Measurements from ENCODE around the gene DRAXIN.

Gene DRAXIN

DNA sequence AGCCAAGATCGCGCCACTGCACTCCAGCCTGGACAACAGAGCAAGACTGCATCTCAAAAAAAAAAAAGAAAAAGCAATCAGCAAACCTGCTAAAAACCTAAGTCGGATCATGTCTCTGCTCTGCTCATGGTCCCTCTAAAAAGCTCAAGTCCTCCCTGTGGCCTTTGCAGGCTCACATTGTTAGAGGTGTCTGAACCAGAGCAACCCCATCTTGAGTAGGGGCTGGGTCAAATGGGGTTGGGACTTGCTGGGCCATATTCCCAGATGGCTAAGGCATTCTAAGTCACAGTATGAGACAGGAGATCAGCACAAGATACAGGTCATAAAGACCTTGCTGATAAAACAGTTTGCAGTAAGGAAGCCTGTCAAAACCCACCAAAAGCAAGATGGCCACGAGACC is 3.0 kb upstream of the DRAXIN start:
- ChIA-PET CTCF (no interaction called here), POLR2A (interaction anchor here (0.6 kb wide), 1 partner anchor 20 kb away, joined by 3 read pairs; no protein-coding TSS in a partner anchor)
- no peak for DNase-seq (ENCODE audit: extremely low spot score)
- TF ChIP-seq SUZ12 (IDR thresholded peaks at IDR 0.05), result no peak
- TF ChIP-seq, protein P1, sequence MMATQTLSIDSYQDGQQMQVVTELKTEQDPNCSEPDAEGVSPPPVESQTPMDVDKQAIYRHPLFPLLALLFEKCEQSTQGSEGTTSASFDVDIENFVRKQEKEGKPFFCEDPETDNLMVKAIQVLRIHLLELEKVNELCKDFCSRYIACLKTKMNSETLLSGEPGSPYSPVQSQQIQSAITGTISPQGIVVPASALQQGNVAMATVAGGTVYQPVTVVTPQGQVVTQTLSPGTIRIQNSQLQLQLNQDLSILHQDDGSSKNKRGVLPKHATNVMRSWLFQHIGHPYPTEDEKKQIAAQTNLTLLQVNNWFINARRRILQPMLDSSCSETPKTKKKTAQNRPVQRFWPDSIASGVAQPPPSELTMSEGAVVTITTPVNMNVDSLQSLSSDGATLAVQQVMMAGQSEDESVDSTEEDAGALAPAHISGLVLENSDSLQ (IDR thresholded peaks at IDR 0.05), result no peak
- TF ChIP-seq SP1 (IDR thresholded peaks at IDR 0.05), result no peak
- no peak for TF ChIP-seq FOXA1 (IDR thresholded peaks at IDR 0.05)
- no peak for TF ChIP-seq CTBP1 (IDR thresholded peaks at IDR 0.05; ENCODE audit: borderline replicate concordance)
- no peak for TF ChIP-seq LEF1 (IDR thresholded peaks at IDR 0.05; ENCODE audit: borderline replicate concordance)
- TF ChIP-seq NFRKB (IDR thresholded peaks at IDR 0.05), result no peak
- no peak for TF ChIP-seq FOXK2 (IDR thresholded peaks at IDR 0.05)
- no peak for TF ChIP-seq ZNF384 (IDR thresholded peaks at IDR 0.05)
- TF ChIP-seq ARNT (IDR thresholded peaks at IDR 0.05), result no peak
- no peak for TF ChIP-seq HDGF (IDR thresholded peaks at IDR 0.05; ENCODE audit: borderline replicate concordance)
- TF ChIP-seq BHLHE40 (IDR thresholded peaks at IDR 0.05; ENCODE audit: borderline replicate concordance), result no peak
- TF ChIP-seq ELF4 (IDR thresholded peaks at IDR 0.05), result no peak
- TF ChIP-seq FOXM1 (IDR thresholded peaks at IDR 0.05; ENCODE audit: borderline replicate concordance), result no peak
- TF ChIP-seq L3MBTL2 (conservative IDR thresholded peaks at IDR 0.05), result no peak
- TF ChIP-seq TARDBP (IDR thresholded peaks at IDR 0.05), result no peak

DNA sequence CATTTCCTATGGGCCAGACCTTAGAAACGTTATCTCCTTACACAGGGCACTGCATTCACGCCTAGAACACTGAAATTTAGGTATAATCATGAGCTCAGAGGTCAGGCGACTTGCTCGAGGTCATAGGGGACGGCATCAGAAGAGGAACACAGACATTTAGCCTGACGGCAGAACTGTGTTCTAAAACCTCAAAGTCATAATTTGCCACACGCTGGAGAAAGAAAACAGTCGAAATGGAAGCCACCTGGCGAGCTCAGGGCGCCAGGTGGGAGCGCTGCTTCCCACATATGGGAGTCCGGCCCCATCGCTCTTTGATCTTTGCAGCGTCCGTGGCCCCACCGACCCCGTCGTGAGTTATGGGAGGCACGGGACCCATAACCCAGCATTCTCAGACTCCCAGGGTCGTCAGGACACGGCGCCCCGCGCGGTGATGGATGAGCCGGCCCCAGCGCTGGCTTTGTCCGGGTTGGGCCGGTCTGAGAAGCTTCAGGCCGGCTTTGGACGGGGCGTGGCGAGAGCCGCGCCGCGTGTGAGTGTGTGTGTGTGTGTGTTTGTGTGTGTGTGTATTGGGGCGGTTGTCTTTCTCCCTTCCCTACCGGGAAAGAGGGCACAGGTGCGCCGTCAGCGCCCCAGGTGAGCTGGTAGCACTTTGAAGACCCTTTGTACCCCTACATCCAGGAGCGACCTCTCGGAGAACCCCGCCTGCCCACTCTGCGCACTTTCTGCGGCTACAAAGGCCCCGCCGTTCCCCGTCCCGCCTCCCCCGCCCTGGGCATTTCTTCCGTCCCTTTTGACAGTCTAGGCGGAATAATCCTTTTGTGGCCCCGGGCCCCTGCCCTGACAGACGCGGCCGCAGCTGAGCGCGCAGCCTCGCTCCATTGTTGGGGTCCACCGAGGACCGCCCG is 861 bp upstream of the DRAXIN start:
- TF ChIP-seq ELF4 (IDR thresholded peaks at IDR 0.05) (no peak), CTBP1 (IDR thresholded peaks at IDR 0.05; ENCODE audit: borderline replicate concordance) (no peak), NFRKB (IDR thresholded peaks at IDR 0.05) (no peak), L3MBTL2 (conservative IDR thresholded peaks at IDR 0.05) (no peak), FOXA1 (IDR thresholded peaks at IDR 0.05) (no peak), LEF1 (IDR thresholded peaks at IDR 0.05; ENCODE audit: borderline replicate concordance) (no peak), BHLHE40 (IDR thresholded peaks at IDR 0.05; ENCODE audit: borderline replicate concordance) (no peak), TARDBP (IDR thresholded peaks at IDR 0.05) (no peak), SUZ12 (IDR thresholded peaks at IDR 0.05) (no peak), SP1 (IDR thresholded peaks at IDR 0.05) (no peak)
- TF ChIP-seq, protein P1 (IDR thresholded peaks at IDR 0.05), result no peak
- no peak for DNase-seq (ENCODE audit: extremely low spot score)
- CTCF ChIA-PET, result interaction anchor here (0.8 kb wide), 1 partner anchor 17 kb away, joined by 4 read pairs; no protein-coding TSS in a partner anchor
- POLR2A ChIA-PET, result interaction anchor here (0.8 to 2.7 kb wide), 2 partner anchors 8 to 9 kb away, joined by 3 to 16 read pairs; partner anchors contain the start of gene MAD2L2

DNA sequence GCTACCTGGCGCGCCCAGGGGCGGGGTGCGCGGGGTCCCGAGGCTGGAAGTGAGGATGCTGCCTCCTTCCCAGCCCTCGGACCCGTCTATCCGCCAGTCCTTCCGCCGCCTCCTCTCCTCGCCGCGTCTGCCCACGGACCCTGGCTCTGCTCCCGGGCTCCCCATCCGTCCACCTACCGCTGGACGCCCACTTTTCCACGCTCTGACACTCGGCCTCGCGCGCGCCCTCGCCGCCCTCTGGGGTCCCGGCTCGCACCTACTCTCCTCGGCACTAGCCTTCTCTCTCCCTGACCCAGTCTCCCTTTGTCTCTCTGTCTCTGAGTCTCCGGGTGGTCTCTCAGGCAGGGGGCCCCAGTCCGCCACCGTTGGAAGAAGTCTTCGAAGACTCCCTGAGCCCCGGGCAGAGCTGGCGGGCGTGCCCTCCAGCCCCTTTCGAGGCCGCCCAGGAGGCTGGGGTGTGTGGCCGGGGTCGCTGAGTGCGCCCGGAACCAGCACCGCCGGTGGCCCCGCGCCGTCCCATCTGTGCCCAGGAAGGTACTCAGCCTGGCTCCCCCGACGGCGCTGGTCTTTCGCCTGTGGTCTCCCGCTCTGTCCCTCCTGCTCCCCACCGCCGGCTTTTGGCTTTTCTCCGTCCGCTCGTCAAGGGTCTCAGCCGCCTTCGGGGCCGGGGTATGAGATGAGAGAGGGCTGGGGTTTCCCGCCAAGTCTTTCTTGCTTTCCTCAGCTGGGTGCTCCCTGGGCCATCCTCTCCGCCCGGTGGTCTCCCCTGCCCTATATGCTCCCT is 610 bp downstream of the DRAXIN start:
- CTCF ChIA-PET, result no interaction called here

DNA sequence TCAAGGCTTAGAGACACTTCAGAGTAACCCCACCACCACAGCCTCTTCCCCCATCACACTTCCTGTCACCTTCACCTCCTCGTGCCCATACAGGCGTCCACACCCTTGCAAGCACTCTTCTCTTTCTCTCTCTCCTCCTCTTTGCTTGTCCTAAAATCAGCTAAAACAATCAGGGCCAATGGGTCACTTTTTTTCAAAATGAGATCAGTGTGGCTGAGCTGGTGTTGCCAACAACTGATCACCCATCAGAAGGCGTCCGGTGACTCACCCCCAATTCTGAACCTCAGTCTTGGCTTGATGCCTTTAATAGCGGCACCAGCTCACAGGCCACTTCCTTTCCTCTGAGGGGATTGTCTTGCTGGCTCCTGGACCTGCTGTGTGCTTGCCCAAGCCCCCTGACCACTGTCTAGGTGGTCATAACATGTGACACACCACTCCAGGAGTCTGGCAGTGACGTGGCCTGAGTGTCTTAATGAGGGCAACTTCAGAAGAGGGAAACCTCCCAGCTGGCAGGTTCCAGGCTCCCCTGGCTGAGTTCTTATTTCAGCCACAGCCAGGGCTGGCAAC is 1.6 kb downstream of the DRAXIN start:
- ChIA-PET POLR2A (interaction anchor here (0.5 kb wide), 1 partner anchor 368 kb away, joined by 4 read pairs; no protein-coding TSS in a partner anchor), CTCF (interaction anchor here (0.8 kb wide), 1 partner anchor 11 kb away, joined by 6 read pairs; no protein-coding TSS in a partner anchor)
- DNase-seq (ENCODE audit: extremely low spot score), result no peak
- TF ChIP-seq, protein P1 (IDR thresholded peaks at IDR 0.05), result no peak
- TF ChIP-seq L3MBTL2 (conservative IDR thresholded peaks at IDR 0.05) (no peak), FOXK2 (IDR thresholded peaks at IDR 0.05) (no peak), CTBP1 (IDR thresholded peaks at IDR 0.05; ENCODE audit: borderline replicate concordance) (no peak), SUZ12 (IDR thresholded peaks at IDR 0.05) (no peak), ELF4 (IDR thresholded peaks at IDR 0.05) (no peak), FOXA1 (IDR thresholded peaks at IDR 0.05) (no peak), ZNF384 (IDR thresholded peaks at IDR 0.05) (no peak)

More for the DNA sequence above, 610 bp downstream of the DRAXIN start:
- TF ChIP-seq LEF1 (IDR thresholded peaks at IDR 0.05; ENCODE audit: borderline replicate concordance), result no peak
- TF ChIP-seq ELF4 (IDR thresholded peaks at IDR 0.05), result no peak
- no peak for TF ChIP-seq SUZ12 (IDR thresholded peaks at IDR 0.05)
- no peak for TF ChIP-seq SP1 (IDR thresholded peaks at IDR 0.05)
- no peak for TF ChIP-seq BHLHE40 (IDR thresholded peaks at IDR 0.05; ENCODE audit: borderline replicate concordance)
- TF ChIP-seq L3MBTL2 (conservative IDR thresholded peaks at IDR 0.05), result no peak
- TF ChIP-seq HDGF (IDR thresholded peaks at IDR 0.05; ENCODE audit: borderline replicate concordance), result no peak
- TF ChIP-seq FOXA1 (IDR thresholded peaks at IDR 0.05), result no peak
- TF ChIP-seq, protein P1 (IDR thresholded peaks at IDR 0.05), result no peak
- TF ChIP-seq NFRKB (IDR thresholded peaks at IDR 0.05), result no peak
- no peak for TF ChIP-seq FOXM1 (IDR thresholded peaks at IDR 0.05; ENCODE audit: borderline replicate concordance)
- TF ChIP-seq TARDBP (IDR thresholded peaks at IDR 0.05), result no peak
- TF ChIP-seq FOXK2 (IDR thresholded peaks at IDR 0.05), result no peak
- no peak for TF ChIP-seq ARNT (IDR thresholded peaks at IDR 0.05)
- TF ChIP-seq CTBP1 (IDR thresholded peaks at IDR 0.05; ENCODE audit: borderline replicate concordance), result no peak
- TF ChIP-seq ZNF384 (IDR thresholded peaks at IDR 0.05), result no peak
- POLR2A ChIA-PET, result interaction anchor here (2.7 kb wide), 1 partner anchor 11 kb away, joined by 16 read pairs; the partner anchor contains the start of gene MAD2L2
- no peak for DNase-seq (ENCODE audit: extremely low spot score)
